ENCODE results near the gene C20orf96.

DNA sequence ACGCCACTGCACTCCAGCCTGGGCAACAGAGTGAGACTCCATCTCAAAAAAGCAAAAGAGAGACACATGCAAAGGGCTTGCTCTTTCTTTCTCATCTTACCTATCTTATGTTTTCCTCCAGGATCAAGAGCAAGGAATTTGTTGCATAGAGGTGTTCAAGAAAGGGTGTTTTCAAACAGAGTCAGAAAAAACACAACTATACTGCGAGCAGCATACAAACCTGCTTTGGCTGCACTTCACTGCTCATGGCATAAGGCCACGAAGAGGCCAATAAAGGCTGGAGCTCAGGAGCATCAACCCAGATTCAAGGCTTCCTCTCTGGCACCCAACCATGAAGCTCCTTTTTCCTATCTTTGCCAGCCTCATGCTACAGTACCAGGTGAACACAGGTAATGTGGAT is 63.6 kb downstream of the C20orf96 start, which contains the start of gene DEFB129:
- TF ChIP-seq, protein P1, sequence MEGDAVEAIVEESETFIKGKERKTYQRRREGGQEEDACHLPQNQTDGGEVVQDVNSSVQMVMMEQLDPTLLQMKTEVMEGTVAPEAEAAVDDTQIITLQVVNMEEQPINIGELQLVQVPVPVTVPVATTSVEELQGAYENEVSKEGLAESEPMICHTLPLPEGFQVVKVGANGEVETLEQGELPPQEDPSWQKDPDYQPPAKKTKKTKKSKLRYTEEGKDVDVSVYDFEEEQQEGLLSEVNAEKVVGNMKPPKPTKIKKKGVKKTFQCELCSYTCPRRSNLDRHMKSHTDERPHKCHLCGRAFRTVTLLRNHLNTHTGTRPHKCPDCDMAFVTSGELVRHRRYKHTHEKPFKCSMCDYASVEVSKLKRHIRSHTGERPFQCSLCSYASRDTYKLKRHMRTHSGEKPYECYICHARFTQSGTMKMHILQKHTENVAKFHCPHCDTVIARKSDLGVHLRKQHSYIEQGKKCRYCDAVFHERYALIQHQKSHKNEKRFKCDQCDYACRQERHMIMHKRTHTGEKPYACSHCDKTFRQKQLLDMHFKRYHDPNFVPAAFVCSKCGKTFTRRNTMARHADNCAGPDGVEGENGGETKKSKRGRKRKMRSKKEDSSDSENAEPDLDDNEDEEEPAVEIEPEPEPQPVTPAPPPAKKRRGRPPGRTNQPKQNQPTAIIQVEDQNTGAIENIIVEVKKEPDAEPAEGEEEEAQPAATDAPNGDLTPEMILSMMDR (conservative IDR thresholded peaks at IDR 0.05; ENCODE audit: low read depth, low read length): no peak
- TF ChIP-seq CEBPB (IDR thresholded peaks at IDR 0.05; ENCODE audit: low read depth, low read length): no peak
- TF ChIP-seq, protein P2, sequence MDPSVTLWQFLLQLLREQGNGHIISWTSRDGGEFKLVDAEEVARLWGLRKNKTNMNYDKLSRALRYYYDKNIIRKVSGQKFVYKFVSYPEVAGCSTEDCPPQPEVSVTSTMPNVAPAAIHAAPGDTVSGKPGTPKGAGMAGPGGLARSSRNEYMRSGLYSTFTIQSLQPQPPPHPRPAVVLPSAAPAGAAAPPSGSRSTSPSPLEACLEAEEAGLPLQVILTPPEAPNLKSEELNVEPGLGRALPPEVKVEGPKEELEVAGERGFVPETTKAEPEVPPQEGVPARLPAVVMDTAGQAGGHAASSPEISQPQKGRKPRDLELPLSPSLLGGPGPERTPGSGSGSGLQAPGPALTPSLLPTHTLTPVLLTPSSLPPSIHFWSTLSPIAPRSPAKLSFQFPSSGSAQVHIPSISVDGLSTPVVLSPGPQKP (IDR thresholded peaks at IDR 0.05; ENCODE audit: borderline replicate concordance, low read depth, low read length): no peak
- no peak for TF ChIP-seq MAFK (IDR thresholded peaks at IDR 0.05; ENCODE audit: low read depth, low read length)
- no peak for TF ChIP-seq POLR2A (IDR thresholded peaks at IDR 0.05; ENCODE audit: low read depth, low read length)
- TF ChIP-seq, protein P3, sequence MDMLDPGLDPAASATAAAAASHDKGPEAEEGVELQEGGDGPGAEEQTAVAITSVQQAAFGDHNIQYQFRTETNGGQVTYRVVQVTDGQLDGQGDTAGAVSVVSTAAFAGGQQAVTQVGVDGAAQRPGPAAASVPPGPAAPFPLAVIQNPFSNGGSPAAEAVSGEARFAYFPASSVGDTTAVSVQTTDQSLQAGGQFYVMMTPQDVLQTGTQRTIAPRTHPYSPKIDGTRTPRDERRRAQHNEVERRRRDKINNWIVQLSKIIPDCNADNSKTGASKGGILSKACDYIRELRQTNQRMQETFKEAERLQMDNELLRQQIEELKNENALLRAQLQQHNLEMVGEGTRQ (IDR thresholded peaks at IDR 0.05; ENCODE audit: low read depth, low read length): no peak
